Stimulated activated CD4-positive, alpha-beta T cell treated with anti-CD3 and anti-CD28 coated beads, Interleukin-12 subunit alpha, Interleukin-12 subunit beta, amount 100 ng/mL, for 48 hours (primary cell): ENCODE data around the gene CACNA1C.
"Not testable (repeated sequence)": the region's sequence is repeated elsewhere in the genome, so short reads cannot be mapped to it uniquely, and the experiment has no call there.

Source experiments
- DNase-seq, 3 donors: peaks; one replicate each; pipeline ENCODE4 v3.0.0-alpha.2; 2020; ENCODE audit warnings: low read depth in 2 of 3, low spot score in 1 of 3

CACNA1C gene

GRCh38 chr12:2692080-2692479 is 639.3 kb downstream of the CACNA1C start:
- DNase-seq, result no peak

GRCh38 chr12:2693244-2693860 is 640.6 kb downstream of the CACNA1C start:
- no peak for DNase-seq

GRCh38 chr12:2693980-2694610 is 641.3 kb downstream of the CACNA1C start:
- DNase-seq, result no peak

GRCh38 chr12:2696136-2696535 is 643.3 kb downstream of the CACNA1C start:
- no peak for DNase-seq

GRCh38 chr12:2697057-2697800 is 644.4 kb downstream of the CACNA1C start:
- no peak for DNase-seq

GRCh38 chr12:2698566-2698965 is 645.8 kb downstream of the CACNA1C start:
- DNase-seq, result no peak

GRCh38 chr12:2710701-2711100 is 657.9 kb downstream of the CACNA1C start:
- DNase-seq, result no peak

DNA sequence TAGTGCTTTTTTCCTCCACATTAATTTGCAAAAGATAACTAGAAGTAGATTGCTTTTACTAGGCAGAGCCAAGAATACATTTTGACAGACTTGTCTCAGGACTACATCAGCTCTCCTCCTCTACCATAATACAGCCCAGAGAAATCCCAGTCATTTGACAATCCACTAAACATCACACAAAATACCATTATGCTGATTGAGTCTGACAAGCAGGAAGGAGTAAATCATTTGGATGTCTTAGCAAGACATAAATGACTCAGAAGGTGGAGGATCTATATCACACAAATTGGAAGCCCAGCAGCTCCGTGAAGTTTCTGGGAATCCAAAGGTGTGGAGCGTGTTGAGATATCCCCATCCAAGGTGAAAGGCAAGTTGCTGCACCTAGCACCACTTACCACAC is 666.6 kb downstream of the CACNA1C start:
- DNase-seq, result no peak

- no peak for DNase-seq
Measured at GRCh38 chr12:2722806-2723205, 670.0 kb downstream of the CACNA1C start.

DNA sequence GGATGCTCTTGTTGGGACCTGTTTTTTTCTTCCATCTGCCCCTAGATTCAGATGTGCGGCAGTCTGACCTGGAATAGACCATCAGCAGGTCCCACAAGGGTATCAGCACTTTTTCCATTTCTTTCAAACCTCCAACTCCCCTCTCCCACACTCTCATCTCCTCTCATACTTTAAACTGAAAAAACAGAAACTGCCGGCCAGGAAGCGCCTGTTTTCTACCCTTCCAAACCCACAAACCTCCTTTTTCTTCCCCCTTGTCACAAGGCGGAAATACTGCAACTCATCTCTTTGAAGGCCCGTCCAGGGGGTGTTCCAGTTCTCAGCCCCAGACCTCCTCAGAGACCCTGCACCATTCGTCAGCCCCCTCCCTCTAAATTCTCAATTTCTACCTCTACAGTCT is 679.5 kb downstream of the CACNA1C start:
- no peak for DNase-seq

DNA sequence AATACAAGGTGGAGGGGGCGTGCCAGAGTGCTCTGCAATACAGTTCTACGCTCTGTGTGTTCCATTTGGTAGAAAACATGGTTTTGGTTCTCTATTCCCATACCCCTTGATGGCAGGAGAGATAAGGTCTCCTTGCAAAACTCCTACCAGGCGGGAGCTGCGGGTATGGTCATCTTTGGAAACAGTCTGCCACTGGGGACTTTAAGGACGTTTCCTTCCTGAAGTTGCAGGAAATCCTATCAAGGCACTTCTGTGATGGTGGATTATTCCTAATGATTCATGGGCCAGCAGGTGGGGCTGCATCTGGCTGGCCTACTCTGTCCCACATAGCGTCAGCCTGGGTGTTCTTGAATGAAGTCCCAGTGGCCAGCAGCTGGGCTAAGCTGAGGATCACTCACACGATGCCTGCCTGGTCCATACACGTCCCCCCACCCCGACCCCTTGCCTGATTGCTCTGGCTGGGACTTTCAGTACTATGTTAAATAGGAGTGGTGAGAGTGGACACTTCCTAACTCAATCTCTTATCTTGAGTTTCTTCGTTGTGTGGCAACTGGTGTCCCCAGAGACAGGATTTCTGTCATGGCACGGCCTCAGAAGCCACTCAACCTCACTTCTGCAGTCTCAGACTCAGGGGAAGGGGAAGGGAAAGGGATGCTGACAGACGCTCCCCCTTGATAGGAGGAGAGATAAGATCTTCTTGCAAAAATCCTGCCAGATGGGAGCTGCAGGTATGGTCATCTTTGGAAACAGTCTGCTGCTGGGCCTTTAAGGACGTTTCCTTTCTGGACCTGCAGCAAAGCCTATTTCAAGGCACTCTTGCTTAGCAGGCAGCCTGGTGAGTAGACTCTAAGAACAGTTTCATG is 680.9 kb downstream of the CACNA1C start:
- no peak for DNase-seq

- no peak for DNase-seq
Measured at GRCh38 chr12:2735432-2735831, 682.6 kb downstream of the CACNA1C start.

DNA sequence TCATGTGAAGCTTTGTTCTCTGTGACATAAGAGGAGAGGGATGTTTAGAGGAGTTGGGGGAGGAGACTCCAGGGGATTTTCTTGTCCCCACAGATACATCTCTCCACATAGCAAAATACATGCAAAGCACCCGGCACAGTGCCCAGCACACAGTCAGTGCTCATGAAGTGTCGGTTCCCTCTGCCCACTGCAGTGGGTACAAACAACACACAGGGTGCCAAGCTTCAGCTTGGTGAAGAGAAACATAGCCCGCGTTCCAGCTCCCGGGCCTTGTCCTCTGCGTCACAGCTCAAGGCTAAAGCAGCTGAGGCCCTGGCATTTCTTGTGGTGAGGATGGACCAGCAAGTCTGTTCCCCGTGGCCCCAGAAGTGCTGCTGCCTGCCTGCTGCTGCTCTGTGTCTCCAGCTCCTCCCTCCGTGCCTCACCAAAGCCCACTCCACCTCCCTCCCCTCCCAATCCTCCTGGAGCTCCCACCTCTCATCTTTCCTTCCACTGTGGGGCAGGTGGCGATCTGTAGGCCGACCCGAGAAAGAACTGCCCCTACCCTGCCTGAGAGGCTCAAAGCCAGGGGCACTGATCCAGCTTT is 685.0 kb downstream of the CACNA1C start:
- DNase-seq, result no peak

DNA sequence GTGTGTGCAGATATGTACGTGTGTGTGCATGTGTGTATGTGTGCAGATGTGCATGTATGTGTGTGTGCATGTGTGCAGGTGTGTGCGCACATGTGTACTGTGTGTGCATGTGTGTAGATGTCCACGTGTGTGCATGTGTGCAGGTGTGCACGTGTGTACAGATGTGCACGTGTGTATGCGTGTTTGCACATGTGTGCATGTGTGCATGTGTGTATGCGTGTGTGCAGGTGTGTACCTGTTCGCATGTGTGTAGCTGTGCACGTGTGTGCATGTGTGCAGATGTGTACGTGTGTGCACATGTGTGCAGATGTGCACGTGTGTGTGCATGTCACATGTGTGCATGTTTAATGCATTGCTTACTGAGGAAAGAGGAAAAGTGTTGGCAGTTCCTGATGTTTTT is 686.3 kb downstream of the CACNA1C start:
- DNase-seq, result no peak

GRCh38 chr12:2739832-2740641 is 687.2 kb downstream of the CACNA1C start:
- DNase-seq, result no peak

- not testable (repeated sequence) for DNase-seq
Measured at GRCh38 chr12:2742037-2742436, 689.2 kb downstream of the CACNA1C start.

GRCh38 chr12:2743478-2743877 is 690.7 kb downstream of the CACNA1C start:
- no peak for DNase-seq

GRCh38 chr12:2745655-2746054 is 692.9 kb downstream of the CACNA1C start:
- DNase-seq, result no peak
